ENCODE results near the gene SYTL4. TPM values are rescaled to one million over a fixed set of nuclear protein-coding genes. Genes with fewer than 3 reads are reported as not detected.

Gene SYTL4
- total RNA-seq, 1 donor from 2014 or later, result not detected

GRCh38 chrX:100635989-100636320 is 96.0 kb downstream of the SYTL4 start:
- Mint-ChIP-seq H3K4me3 (ENCODE audit: low read depth) (no peak overlapping the region), H3K36me3 (ENCODE audit: low read depth) (no peaks in the 10 kb centered on the region), H3K9me3 (no peaks in the 10 kb centered on the region), H3K27me3 (ENCODE audit: low read depth) (peaks cover 33% of the 10 kb centered on the region), H3K4me1 (ENCODE audit: low read depth) (peaks cover 4% of the 10 kb centered on the region), H3K27ac (no peak overlapping the region)
- intact Hi-C loops (cut with micrococcal nuclease), result loop anchor here (2.0 kb wide), 1 partner anchor 123 kb away; no protein-coding TSS in a partner anchor
- DNase-seq (ENCODE audit: low spot score), result no peak

GRCh38 chrX:100635040-100635439 is 96.9 kb downstream of the SYTL4 start:
- Mint-ChIP-seq H3K36me3 (ENCODE audit: low read depth) (no peaks in the 10 kb centered on the region), H3K27me3 (ENCODE audit: low read depth) (peaks cover 37% of the 10 kb centered on the region), H3K4me1 (ENCODE audit: low read depth) (peaks cover 4% of the 10 kb centered on the region), H3K4me3 (ENCODE audit: low read depth) (no peak overlapping the region), H3K27ac (no peak overlapping the region), H3K9me3 (no peaks in the 10 kb centered on the region)
- no peak for DNase-seq (ENCODE audit: low spot score)
- intact Hi-C loops (cut with micrococcal nuclease), result no loop called here

GRCh38 chrX:100625985-100626491 is 105.9 kb downstream of the SYTL4 start:
- intact Hi-C loops (cut with micrococcal nuclease), result no loop called here

More at GRCh38 chrX:100625985-100626491, 105.9 kb downstream of the SYTL4 start:
- no peak overlapping the region for H3K27ac Mint-ChIP-seq
- no peaks in the 10 kb centered on the region for H3K9me3 Mint-ChIP-seq
- no peak for DNase-seq (ENCODE audit: low spot score)
- no peak overlapping the region for H3K4me3 Mint-ChIP-seq (ENCODE audit: low read depth)
- H3K27me3 Mint-ChIP-seq (ENCODE audit: low read depth), result peaks cover 19% of the 10 kb centered on the region
- H3K36me3 Mint-ChIP-seq (ENCODE audit: low read depth), result no peaks in the 10 kb centered on the region
- H3K4me1 Mint-ChIP-seq (ENCODE audit: low read depth), result peaks cover 9% of the 10 kb centered on the region

Other genes with a start within 250 kb of the SYTL4 start
- gene TNMD, start 147.2 kb downstream of the SYTL4 start, total RNA-seq, result not detected in 2 replicates
- not detected in 2 replicates for gene TSPAN6, start 95.3 kb downstream of the SYTL4 start, total RNA-seq
- not detected in 2 replicates for gene SRPX2, start 87.9 kb downstream of the SYTL4 start, total RNA-seq
- gene CSTF2, start 88.3 kb upstream of the SYTL4 start, total RNA-seq, result 51.1 and 52.7 TPM in 2 replicates
- gene NOX1, start 142.2 kb upstream of the SYTL4 start, total RNA-seq, result not detected in 2 replicates
- gene XKRX, start 196.8 kb upstream of the SYTL4 start, total RNA-seq, result 0.23 and 0.25 TPM in 2 replicates
- gene ARL13A, start 237.6 kb upstream of the SYTL4 start, total RNA-seq, result not detected in 2 replicates